ENCODE results near the gene ANK3.

ANK3 gene

DNA sequence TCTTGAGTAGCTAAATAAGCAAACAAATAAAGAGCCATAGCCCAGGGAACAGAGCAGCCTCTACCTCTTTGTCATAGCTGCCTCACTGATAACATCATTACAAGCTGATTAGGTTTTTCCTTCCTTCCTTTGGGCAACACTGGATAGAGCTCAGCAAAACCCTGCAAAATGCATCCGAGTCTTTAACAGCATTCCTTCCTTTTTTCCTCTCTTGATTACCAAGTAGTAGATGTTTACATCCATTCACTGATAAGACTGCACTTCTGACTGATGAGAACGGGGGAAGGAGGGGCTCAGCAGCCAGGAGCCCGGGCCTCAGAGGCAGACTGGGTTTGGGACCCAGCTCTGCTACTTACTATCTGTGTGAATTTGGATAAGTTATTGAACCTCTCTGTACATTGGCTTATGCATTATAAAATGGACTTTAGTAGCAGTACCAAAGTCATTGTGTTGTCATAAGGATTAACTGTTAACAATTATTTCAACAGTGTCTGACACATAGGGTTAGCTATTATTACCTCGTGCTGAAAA is 214.2 kb downstream of the ANK3 start:
- no peak for DNase-seq (ENCODE audit: low spot score)

DNA sequence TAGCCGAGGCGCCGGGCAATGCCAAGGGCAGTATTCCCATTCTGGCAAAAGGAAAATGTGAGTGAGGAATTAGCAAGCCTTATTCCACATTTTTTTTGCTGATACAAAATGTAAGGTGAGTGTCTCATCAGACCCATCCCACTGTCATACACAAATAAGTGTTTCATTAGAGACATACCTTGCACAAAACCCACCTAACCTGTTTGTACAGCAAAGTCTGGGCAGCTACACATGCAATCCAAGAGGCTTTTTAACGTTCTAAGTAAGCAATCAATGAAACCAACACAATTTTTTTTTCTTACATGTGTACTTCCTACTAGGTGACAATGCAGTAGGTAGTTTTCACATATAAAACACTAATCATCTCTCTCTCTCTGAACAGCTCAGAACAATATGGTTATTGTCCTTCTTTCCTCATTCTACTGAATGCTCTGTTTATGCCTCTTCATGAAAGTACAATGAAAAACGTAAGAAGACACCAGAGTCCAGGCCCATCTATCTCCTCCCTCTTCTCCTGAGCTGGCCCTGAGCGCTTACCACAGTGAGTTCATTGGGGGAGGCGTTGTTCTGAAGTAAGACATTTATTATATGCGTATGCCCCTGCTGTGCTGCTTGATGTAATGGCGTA is 217.2 kb downstream of the ANK3 start:
- no peak for DNase-seq (ENCODE audit: low spot score)

DNA sequence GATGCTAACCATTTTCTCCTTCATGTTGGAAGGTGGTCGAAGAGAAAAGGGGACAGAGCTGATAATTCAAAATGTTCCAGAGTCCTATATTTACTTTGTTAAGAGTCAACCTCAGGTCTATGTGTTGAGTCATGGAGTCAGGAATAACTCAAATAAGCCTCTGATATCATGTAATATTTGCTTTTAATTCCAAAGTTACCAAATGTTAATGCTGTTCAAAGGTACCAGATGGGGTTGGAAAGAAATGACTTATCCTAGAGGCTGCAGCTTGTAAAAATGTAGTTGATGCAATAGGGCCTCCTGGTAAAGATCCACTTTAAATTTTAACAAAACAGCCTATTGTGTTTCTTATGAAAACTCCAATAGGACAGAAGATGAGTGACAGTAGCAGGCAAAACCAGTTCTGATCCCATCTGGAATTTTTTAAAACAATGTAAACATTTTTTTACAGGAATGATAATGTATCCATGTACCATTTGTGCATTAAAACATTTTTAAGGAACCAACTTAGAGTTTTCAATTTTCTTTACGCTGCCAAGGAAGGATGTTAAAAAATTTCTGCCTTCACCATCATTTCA is 218.2 kb downstream of the ANK3 start:
- no peak for DNase-seq (ENCODE audit: low spot score)

DNA sequence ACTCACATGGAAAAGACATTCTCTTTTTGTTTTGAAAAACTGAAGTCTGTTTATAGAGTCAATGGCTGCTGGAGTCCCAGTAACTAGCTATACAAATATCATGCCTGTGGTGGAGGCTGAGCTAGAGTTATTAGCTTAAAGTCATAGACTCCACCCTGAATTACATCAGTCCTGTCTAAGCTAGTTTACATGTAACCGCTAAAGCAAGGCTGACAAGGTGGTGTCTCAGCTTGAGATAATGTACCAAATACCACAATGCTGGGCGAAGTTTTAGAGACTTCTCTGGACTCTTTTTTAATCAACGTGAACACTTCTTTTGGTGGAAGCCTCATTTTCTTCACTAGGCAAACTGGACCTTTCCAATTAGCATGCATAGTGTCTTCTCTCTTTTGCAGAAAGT is 219.4 kb downstream of the ANK3 start:
- DNase-seq (ENCODE audit: low spot score), result no peak

DNA sequence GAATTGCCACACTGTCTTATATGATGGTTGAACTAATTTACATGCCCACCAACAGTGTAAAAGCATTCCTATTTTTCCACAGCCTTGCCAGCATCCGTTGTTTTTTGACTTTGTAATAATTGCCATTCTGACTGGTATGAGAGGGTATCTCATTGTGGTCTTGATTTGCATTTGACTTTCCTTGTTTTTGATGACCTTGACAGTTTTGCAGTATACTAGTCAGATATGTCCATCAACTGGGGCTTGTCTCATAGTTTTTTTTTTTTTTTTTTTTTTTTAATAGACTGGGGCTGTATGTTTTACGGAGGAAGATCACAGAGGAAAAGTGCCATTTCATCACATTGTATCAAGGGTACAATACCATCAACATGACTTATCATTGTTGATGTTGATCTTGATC is 220.6 kb downstream of the ANK3 start:
- no peak for DNase-seq (ENCODE audit: low spot score)

DNA sequence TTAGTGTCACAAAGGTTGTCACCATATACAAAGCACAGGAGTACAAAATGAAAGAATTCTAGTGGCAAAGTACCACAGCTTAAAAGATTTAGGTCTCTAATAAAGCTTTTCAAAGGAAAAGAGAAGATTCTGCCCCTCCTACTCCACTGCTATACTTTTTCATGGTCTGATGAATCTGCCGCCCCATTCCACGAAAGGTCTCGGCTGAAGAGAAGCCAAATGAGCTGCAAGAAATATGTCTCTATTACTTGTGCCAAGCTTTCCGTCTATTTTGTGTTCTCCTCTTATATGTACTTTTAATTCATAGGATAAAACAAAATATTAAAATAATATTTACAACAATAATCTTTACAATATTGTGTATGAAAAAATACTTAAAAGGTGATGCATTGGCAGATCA is 222.6 kb downstream of the ANK3 start:
- DNase-seq (ENCODE audit: low spot score), result no peak

DNA sequence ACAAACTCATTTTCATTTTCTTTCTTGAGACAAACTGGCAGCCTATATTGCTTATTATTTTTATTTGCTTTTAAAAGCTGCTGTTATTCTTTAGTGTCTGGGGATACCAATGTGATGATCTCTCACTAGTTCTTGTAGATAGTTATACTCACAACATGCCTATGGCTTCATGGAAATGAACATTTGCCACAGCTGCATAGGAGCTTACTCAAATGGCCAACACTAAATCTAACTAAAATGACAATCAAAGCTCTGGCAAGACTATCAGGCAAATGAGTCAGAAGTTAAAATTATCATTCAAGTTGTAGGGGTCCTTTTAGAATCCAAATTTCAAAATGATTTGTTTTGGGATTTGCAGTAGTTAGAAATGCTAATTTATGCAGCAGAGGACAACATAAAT is 225.9 kb downstream of the ANK3 start:
- no peak for DNase-seq (ENCODE audit: low spot score)

DNA sequence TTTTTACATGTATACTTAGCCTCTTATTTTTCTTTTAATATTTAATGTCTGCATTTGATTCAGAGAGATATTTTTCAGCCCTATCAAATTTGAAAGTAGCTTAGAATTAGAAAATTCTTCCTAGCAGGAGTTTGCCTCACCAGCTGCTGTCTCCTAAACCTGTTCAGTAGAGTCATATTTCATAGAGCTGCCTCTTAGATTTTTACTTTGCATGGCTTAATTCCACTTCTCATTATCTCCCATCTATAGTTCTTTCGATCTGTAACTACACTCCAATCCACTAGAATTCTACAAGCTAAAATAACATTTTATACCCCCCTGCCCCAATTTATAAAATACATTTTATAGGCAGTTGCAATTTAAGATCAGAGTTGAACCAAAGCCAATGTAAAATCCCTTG is 227.0 kb downstream of the ANK3 start:
- no peak for DNase-seq (ENCODE audit: low spot score)

DNA sequence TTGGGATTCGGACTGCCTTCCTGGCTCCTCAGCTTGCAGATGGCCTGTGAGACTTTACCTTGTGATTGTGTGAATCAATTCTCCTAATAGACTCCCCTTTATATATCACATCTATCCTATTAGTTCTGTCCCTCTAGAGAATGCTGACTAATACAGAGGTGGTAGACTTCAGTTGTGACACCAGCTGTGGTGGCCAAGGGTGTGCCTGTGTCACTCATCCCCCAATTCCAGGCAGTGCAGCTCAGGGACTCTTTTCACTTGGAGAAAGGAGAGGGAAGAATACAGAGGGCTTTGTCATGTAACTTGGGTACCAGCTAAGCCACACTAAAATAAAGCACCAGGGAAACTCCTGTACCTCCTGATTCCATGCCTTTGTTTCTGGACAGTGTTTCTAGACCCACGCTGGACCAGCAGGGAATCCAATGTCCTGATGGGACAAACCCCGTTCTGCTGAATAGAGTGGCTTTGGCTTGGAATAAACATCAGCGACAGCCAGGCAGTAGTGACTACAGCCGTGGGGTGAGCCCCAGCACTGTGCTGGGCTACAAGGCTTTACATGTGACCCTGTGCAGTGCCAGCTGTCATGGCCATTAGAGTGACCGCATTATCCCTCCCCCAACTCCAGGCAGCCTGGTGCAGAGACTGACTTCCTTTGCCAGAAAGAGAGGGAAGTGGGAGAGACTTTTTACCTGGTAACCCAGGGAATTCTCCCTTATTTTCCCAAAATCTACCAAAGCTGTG is 233.6 kb downstream of the ANK3 start:
- DNase-seq (ENCODE audit: low spot score), result no peak

DNA sequence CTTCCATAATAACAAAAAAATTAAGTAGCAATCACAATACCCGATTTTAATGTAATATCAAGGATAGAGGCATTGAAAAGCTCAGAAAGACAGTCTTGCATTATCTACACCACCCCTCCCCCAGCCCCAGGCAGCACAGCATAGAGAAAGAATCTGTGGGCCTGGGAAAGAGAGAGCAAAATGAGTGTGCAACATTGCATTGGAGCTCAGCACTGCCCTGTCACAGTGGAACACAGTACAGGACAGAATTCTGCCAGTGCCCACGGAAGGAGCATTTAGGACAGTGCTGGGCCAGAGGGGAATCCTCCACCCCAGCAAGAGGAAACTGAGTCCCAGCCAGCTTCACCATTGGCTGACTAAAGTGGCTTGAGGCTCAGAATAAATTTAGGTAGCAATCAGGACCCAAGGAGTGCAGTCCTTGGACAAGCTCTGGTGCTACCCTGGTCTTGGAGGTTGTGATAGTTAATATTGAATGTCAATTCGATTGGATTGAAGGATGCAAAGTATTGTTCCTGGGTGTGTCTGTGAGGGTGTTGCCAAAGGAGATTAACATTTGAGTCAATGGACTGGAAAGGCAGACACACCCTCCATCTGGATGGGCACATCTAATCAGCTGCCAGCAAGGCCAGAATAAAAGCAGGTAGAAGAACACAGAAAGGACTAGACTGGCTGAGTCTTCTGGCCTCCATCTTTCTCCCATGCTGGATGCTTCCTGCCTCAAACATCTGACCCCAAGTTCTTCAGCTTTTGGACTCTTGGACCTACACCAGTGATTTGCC is 234.4 kb downstream of the ANK3 start:
- no peak for DNase-seq (ENCODE audit: low spot score)

DNA sequence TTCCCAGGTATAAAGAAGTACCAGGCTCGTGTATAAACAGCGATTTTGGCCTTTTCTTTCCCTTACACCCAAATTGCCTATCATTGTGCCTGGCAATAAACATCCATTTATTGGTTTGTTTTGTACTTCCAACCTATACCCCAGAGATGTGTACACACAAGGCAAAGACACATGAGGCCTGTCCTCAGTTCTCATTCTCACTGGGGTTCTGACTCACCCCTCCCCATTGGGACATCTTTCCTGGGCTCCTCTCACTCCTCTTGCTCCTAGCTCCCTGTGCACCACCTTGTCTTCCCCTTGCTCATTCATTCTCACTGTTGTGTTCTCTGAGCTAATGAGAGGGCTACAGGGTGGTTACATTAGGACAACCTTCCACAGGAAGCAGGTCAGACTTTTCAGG is 240.7 kb downstream of the ANK3 start:
- no peak for DNase-seq (ENCODE audit: low spot score)

DNA sequence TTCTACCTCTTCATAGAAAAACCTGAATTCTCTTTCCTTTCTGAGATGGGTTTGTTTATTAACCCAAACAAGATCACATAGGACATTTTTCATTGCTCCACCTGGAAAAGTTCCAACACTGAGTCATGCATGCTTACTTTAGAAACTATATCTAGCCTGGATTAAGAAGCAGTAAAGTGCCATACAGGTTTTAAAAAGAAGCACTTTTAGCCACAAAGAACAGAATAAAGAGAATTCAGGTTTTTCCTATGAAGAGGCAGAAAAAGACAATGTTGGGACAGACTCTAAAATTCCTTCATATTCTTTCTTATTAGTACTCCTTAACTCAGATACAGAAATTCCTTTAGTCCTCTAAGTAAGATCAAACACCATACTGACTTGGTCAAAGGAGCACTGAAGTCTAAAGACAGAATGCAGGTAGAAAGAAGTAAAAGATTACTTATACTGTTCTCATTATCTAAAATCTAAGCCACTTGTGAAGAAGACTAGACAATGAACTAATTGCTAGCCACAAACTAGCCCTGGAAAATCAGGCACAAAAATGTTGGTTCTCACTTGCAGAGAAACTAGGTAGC is 241.3 kb downstream of the ANK3 start:
- no peak for DNase-seq (ENCODE audit: low spot score)

DNA sequence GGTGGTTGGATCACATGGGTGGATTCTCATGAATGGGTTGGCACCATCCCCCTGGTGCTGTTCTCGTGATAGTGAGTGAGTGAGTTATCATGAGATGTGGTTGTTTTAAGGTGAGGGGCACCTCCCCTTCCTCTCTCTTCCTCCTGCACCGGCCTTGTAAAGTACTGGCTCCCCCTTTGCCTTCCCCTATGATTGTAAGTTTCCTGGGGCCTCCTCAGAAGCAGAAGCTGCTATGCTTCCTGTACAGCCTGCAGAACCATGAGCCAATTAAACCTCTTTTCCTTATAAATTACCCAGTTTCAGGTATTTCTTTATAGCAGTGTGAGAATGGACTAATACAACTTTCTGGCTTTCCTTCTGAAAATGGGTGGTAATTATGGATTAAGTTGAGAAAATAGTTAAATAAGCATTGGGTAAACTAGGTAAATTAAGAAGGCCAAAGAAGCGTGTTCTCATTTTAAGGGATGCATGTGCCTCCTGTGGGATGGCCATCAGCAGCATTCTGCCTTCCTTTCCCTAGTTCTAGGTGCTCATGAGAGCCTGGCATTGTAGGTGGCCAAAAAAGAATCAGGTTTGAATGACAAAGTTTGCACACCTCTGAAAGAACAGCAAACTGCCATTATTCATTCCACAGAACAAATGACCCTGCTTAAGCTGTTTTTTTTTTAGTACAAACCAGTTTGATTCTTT is 242.0 kb downstream of the ANK3 start:
- DNase-seq (ENCODE audit: low spot score), result no peak

DNA sequence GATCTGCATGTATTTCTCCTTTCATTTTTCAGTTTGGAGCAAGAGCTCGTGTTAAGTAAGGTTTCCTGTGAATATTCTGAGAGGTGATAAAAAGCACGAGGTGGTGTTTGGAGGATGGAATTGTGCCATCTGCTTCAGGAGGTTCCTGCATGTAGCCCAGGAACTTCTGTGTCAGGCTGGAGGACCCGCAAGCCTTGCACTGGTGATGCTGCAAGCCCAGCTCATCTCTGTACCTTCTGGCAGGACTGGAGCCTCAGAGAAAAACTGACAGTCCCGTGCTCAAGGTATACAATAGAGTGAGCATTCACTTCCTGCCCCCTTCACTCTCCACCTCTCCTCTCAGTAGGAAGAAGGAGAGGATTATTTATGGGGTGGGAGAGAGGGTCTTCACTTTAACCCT is 242.7 kb downstream of the ANK3 start:
- DNase-seq (ENCODE audit: low spot score), result no peak

DNA sequence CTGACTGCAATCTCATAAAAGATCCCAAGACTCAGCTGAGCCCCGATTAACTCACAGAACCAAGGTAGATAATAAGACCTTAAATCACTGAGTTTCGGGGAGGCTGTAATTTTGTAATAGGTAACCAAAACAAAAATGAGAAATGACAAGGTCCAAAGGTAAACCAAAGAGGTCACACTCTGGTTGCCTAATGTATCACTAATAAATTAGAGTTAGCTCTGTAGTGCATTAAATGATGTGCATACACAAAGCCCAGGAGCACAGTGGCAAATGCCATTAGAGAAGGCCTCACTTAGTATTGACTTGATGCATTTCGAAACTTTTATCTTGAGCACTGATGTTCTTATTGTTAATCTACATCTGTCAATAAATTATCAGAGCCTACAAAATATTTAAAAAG is 245.6 kb downstream of the ANK3 start:
- no peak for DNase-seq (ENCODE audit: low spot score)

DNA sequence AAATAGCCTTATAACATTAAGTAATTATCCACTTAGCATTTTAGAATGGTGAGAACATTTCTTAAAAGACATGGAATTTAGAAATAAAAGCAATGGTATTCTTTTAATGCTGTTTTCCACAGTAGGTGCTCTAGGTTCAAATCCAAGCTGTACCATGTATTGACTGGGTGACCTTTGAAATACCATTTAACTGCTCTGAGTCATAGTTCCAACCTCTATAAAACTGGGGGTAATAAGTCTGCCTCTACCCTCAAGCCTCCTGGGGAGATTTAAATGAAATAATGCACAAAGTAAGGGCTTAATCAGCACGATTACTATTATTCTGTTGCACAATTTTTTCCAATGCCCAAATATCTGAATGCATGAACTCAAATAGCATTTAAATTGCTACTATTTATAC is 246.9 kb downstream of the ANK3 start:
- no peak for DNase-seq (ENCODE audit: low spot score)

DNA sequence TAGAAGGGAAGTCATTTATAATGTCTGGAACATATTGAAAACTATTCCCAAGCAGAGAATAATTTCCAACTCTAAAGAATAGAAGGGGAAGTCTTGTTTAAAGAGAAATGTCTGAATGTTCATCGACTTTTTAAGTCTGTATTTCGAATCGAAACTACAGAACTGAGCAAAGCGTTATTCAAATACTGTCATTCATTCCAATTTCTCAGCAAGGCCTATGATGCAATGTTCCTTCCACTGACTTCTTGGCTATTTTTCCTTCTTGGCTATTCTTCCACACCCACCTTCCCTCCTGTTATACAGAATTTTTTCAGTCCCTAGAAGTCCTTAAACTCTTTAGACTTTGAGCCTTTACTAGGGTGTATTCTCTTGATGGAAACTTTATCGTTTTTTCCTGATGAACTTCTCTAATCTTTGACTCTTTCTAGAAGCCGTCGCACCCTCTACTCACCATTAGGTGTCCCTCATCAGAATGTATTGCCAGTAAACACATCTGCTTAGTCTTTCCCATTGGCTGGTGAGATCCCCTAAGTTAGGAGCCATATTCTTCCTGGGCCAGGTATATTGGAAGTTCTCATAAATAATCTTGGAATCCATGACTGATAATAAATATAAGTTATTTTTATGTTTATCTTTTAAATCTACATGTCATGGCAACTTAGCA is 247.6 kb downstream of the ANK3 start:
- DNase-seq (ENCODE audit: low spot score), result no peak

DNA sequence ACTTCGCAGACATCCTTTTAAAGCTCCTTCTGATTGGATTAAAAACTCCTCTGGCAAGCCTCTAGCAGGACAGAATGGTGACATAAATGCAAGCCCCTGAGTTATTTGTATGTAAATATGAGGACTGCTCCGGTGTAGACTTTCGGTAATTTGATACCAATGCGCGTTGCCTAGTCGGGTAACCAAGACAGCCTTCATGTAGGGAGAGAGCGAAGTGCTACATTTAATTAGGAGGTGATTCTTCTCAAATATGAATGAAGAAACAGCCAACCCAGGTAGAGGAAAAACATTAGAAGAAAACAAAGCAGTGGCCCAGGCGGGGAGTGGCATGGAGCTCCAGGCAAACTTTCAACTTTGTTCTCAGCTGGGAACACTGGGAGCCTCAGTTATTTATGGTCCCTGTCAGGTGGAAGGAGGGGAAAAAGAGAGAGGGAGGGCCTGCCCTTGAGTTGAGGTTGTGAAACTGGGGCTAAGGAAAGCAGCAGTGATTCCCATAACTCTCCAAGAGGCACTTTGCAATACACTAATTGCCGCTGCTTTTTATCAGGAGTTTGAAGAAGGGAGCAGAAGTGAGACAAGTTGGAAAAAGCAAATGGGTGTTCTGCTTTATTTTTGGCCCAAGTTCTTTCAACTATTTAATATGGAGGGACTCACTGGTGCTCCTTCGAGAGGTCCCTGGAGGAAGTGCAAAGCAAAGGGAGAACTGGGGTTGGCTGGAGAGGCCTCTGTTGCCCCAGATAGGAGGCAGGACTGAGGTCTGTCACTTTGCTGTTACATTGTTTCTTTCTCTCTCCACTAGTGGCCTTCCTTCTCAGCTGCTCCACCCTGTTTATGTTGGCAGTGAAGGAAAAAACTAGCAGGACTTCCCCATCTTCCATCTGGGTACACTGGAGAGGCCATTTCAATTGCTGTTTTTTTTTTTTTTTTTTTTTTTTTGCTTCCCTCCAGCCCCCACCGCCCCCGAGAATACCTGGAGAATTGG is 248.7 kb downstream of the ANK3 start:
- DNase-seq (ENCODE audit: low spot score), result no peak

DNA sequence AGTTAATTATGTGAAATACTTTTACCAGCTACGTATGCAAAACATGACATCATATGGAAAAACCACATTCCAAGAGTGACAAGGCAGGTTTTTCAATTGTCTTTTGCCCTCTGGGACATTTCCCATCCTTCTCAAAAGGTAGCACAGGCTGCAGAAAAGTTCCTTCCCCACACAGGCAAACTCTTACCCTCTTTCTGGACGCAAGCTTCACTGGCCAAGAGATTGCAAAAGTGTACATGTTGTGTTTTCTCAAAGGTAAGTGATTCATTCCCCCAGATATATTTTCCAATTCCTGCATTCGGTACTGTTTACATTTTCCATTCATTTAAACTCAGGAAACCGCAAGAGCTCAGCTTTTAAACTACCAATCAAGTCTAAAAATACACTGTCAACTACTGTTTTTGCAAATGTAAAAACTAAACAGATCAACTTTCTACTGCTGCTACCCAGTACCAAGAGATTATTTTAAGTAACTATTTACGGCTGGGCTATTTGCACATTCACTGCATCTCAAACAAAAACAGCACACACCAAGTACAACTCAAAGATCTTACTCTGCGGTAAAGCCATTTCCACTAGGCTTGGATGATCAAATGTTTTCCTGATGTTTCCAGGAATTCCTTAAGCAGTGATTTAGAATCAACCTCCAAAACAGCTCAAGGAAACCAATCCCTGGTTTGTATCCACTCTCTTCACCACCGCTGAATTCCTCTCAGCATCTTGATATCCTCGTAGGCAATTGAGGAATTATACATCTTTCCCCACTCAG is 249.7 kb downstream of the ANK3 start:
- DNase-seq (ENCODE audit: low spot score), result peak; percentile 18
